ENCODE measurements around the gene PCDH8.

PCDH8 gene

GRCh38 chr13:52848455-52849195 lies at the start of gene PCDH8:
PCDH8 (minus strand) TSS chr13:52848640; CDS start chr13:52848436, 204 bp downstream.
- Histone ChIP-seq H3K4me1 (ENCODE audit: control insufficient read depth, insufficient read depth, low read length) (peaks cover 36% of the 10 kb centered on the region), H3K9me3 (ENCODE audit: control insufficient read depth in 2 of 2, low read length in 2 of 2) (no peaks in the 10 kb centered on the region), H3K27me3 (ENCODE audit: control insufficient read depth in 1 of 2, insufficient read depth in 2 of 2, low read length in 2 of 2) (peaks cover 52 to 63% of the 10 kb centered on the region in 2 donors), H3K36me3 (ENCODE audit: control insufficient read depth in 2 of 2, insufficient read depth in 2 of 2, low read length in 2 of 2) (no peaks in the 10 kb centered on the region), H3K4me3 (ENCODE audit: low read length in 2 of 2) (no peak within 1 kb of the TSS), H3K27ac (ENCODE audit: low read length) (no peak within 1 kb of the TSS), H3K9ac (ENCODE audit: low read length in 2 of 2) (no peak within 1 kb of the TSS)

- Histone ChIP-seq H3K27ac (ENCODE audit: low read length) (no peak overlapping the region), H3K9me3 (ENCODE audit: control insufficient read depth in 2 of 2, low read length in 2 of 2) (no peaks in the 10 kb centered on the region), H3K4me1 (ENCODE audit: control insufficient read depth, insufficient read depth, low read length) (no peaks in the 10 kb centered on the region), H3K9ac (ENCODE audit: low read length in 2 of 2) (no peak overlapping the region), H3K4me3 (ENCODE audit: low read length in 2 of 2) (no peak overlapping the region), H3K27me3 (ENCODE audit: control insufficient read depth in 1 of 2, insufficient read depth in 2 of 2, low read length in 2 of 2) (no peaks in the 10 kb centered on the region), H3K36me3 (ENCODE audit: control insufficient read depth in 2 of 2, insufficient read depth in 2 of 2, low read length in 2 of 2) (no peaks in the 10 kb centered on the region)
Observed at GRCh38 chr13:52896827-52897659, 48.6 kb upstream of the PCDH8 start.

GRCh38 chr13:52894413-52894812 lies 46.0 kb upstream of the PCDH8 start:
- Histone ChIP-seq H3K27me3 (ENCODE audit: control insufficient read depth in 1 of 2, insufficient read depth in 2 of 2, low read length in 2 of 2) (no peaks in the 10 kb centered on the region), H3K36me3 (ENCODE audit: control insufficient read depth in 2 of 2, insufficient read depth in 2 of 2, low read length in 2 of 2) (no peaks in the 10 kb centered on the region), H3K4me3 (ENCODE audit: low read length in 2 of 2) (no peak overlapping the region), H3K4me1 (ENCODE audit: control insufficient read depth, insufficient read depth, low read length) (no peaks in the 10 kb centered on the region), H3K9ac (ENCODE audit: low read length in 2 of 2) (no peak overlapping the region), H3K9me3 (ENCODE audit: control insufficient read depth in 2 of 2, low read length in 2 of 2) (no peaks in the 10 kb centered on the region), H3K27ac (ENCODE audit: low read length) (no peak overlapping the region)

GRCh38 chr13:52892925-52893324 lies 44.5 kb upstream of the PCDH8 start:
- Histone ChIP-seq H3K27ac (ENCODE audit: low read length) (no peak overlapping the region), H3K4me1 (ENCODE audit: control insufficient read depth, insufficient read depth, low read length) (no peaks in the 10 kb centered on the region), H3K9ac (ENCODE audit: low read length in 2 of 2) (no peak overlapping the region), H3K4me3 (ENCODE audit: low read length in 2 of 2) (no peak overlapping the region), H3K27me3 (ENCODE audit: control insufficient read depth in 1 of 2, insufficient read depth in 2 of 2, low read length in 2 of 2) (no peaks in the 10 kb centered on the region), H3K36me3 (ENCODE audit: control insufficient read depth in 2 of 2, insufficient read depth in 2 of 2, low read length in 2 of 2) (no peaks in the 10 kb centered on the region), H3K9me3 (ENCODE audit: control insufficient read depth in 2 of 2, low read length in 2 of 2) (no peaks in the 10 kb centered on the region)

GRCh38 chr13:52891706-52892105 lies 43.3 kb upstream of the PCDH8 start:
- no peaks in the 10 kb centered on the region for H3K9me3 ChIP-seq (ENCODE audit: control insufficient read depth in 2 of 2, low read length in 2 of 2)
- no peak overlapping the region for H3K4me3 ChIP-seq (ENCODE audit: low read length in 2 of 2)
- H3K4me1 ChIP-seq (ENCODE audit: control insufficient read depth, insufficient read depth, low read length) = no peaks in the 10 kb centered on the region
- H3K27ac ChIP-seq (ENCODE audit: low read length) = no peak overlapping the region
- H3K9ac ChIP-seq (ENCODE audit: low read length in 2 of 2) = no peak overlapping the region
- H3K27me3 ChIP-seq (ENCODE audit: control insufficient read depth in 1 of 2, insufficient read depth in 2 of 2, low read length in 2 of 2) = no peaks in the 10 kb centered on the region
- H3K36me3 ChIP-seq (ENCODE audit: control insufficient read depth in 2 of 2, insufficient read depth in 2 of 2, low read length in 2 of 2) = no peaks in the 10 kb centered on the region

GRCh38 chr13:52887165-52887564 lies 38.7 kb upstream of the PCDH8 start:
- Histone ChIP-seq H3K9ac (ENCODE audit: low read length in 2 of 2) (no peak overlapping the region), H3K27me3 (ENCODE audit: control insufficient read depth in 1 of 2, insufficient read depth in 2 of 2, low read length in 2 of 2) (no peaks in the 10 kb centered on the region), H3K4me1 (ENCODE audit: control insufficient read depth, insufficient read depth, low read length) (no peaks in the 10 kb centered on the region), H3K9me3 (ENCODE audit: control insufficient read depth in 2 of 2, low read length in 2 of 2) (no peaks in the 10 kb centered on the region), H3K36me3 (ENCODE audit: control insufficient read depth in 2 of 2, insufficient read depth in 2 of 2, low read length in 2 of 2) (no peaks in the 10 kb centered on the region), H3K4me3 (ENCODE audit: low read length in 2 of 2) (no peak overlapping the region), H3K27ac (ENCODE audit: low read length) (no peak overlapping the region)

GRCh38 chr13:52885141-52885540 lies 36.7 kb upstream of the PCDH8 start:
- H3K9ac ChIP-seq (ENCODE audit: low read length in 2 of 2) = no peak overlapping the region
- no peaks in the 10 kb centered on the region for H3K36me3 ChIP-seq (ENCODE audit: control insufficient read depth in 2 of 2, insufficient read depth in 2 of 2, low read length in 2 of 2)
- H3K27me3 ChIP-seq (ENCODE audit: control insufficient read depth in 1 of 2, insufficient read depth in 2 of 2, low read length in 2 of 2) = peaks cover 0 to 2% of the 10 kb centered on the region in 2 donors

GRCh38 chr13:52884429-52885010 lies 36.1 kb upstream of the PCDH8 start:
- H3K27ac ChIP-seq (ENCODE audit: low read length) = no peak overlapping the region

More at GRCh38 chr13:52885141-52885540, 36.7 kb upstream of the PCDH8 start:
- H3K4me3 ChIP-seq (ENCODE audit: low read length in 2 of 2) = no peak overlapping the region
- H3K9me3 ChIP-seq (ENCODE audit: control insufficient read depth in 2 of 2, low read length in 2 of 2) = no peaks in the 10 kb centered on the region
- no peak overlapping the region for H3K27ac ChIP-seq (ENCODE audit: low read length)
- H3K4me1 ChIP-seq (ENCODE audit: control insufficient read depth, insufficient read depth, low read length) = no peaks in the 10 kb centered on the region

GRCh38 chr13:52882785-52883184 lies 34.3 kb upstream of the PCDH8 start:
- no peak overlapping the region for H3K4me3 ChIP-seq (ENCODE audit: low read length in 2 of 2)
- peaks cover 0 to 2% of the 10 kb centered on the region in 2 donors for H3K27me3 ChIP-seq (ENCODE audit: control insufficient read depth in 1 of 2, insufficient read depth in 2 of 2, low read length in 2 of 2)
- no peak overlapping the region for H3K9ac ChIP-seq (ENCODE audit: low read length in 2 of 2)
- H3K4me1 ChIP-seq (ENCODE audit: control insufficient read depth, insufficient read depth, low read length) = no peaks in the 10 kb centered on the region
- H3K9me3 ChIP-seq (ENCODE audit: control insufficient read depth in 2 of 2, low read length in 2 of 2) = no peaks in the 10 kb centered on the region
- H3K27ac ChIP-seq (ENCODE audit: low read length) = no peak overlapping the region
- no peaks in the 10 kb centered on the region for H3K36me3 ChIP-seq (ENCODE audit: control insufficient read depth in 2 of 2, insufficient read depth in 2 of 2, low read length in 2 of 2)

More at GRCh38 chr13:52884429-52885010, 36.1 kb upstream of the PCDH8 start:
- Histone ChIP-seq H3K4me3 (ENCODE audit: low read length in 2 of 2) (no peak overlapping the region), H3K4me1 (ENCODE audit: control insufficient read depth, insufficient read depth, low read length) (no peaks in the 10 kb centered on the region), H3K9ac (ENCODE audit: low read length in 2 of 2) (no peak overlapping the region), H3K36me3 (ENCODE audit: control insufficient read depth in 2 of 2, insufficient read depth in 2 of 2, low read length in 2 of 2) (no peaks in the 10 kb centered on the region), H3K27me3 (ENCODE audit: control insufficient read depth in 1 of 2, insufficient read depth in 2 of 2, low read length in 2 of 2) (peaks cover 0 to 2% of the 10 kb centered on the region in 2 donors), H3K9me3 (ENCODE audit: control insufficient read depth in 2 of 2, low read length in 2 of 2) (no peaks in the 10 kb centered on the region)

GRCh38 chr13:52879950-52880741 lies 31.7 kb upstream of the PCDH8 start:
- Histone ChIP-seq H3K27ac (ENCODE audit: low read length) (no peak overlapping the region), H3K36me3 (ENCODE audit: control insufficient read depth in 2 of 2, insufficient read depth in 2 of 2, low read length in 2 of 2) (no peaks in the 10 kb centered on the region), H3K9ac (ENCODE audit: low read length in 2 of 2) (no peak overlapping the region), H3K4me3 (ENCODE audit: low read length in 2 of 2) (no peak overlapping the region), H3K9me3 (ENCODE audit: control insufficient read depth in 2 of 2, low read length in 2 of 2) (peaks cover 3% of the 10 kb centered on the region in 2 donors), H3K27me3 (ENCODE audit: control insufficient read depth in 1 of 2, insufficient read depth in 2 of 2, low read length in 2 of 2) (peaks cover 0 to 2% of the 10 kb centered on the region in 2 donors), H3K4me1 (ENCODE audit: control insufficient read depth, insufficient read depth, low read length) (no peaks in the 10 kb centered on the region)
